Lung (tissue), 12 donors: ENCODE measurements around the gene MYH6. TPM values are rescaled to one million over a fixed set of nuclear protein-coding genes. Genes with fewer than 3 reads are reported as not detected.
"Not testable (repeated sequence)": the region's sequence is repeated elsewhere in the genome, so short reads cannot be mapped to it uniquely, and the experiment has no call there.

Experiments
- ATAC-seq: fragments of 200-7000 bp; cut with Tn5 transposase; one replicate; pipeline ENCODE4 v1.9.1; 2020; ENCODE audit warnings: moderate number of reproducible peaks; ENCODE audit not compliant: insufficient read depth, low FRiP score
- DNase-seq, 3 donors: peaks; one replicate each; pipeline ENCODE4 v3.0.0-alpha.2; 2013 to 2017
- H3K27ac ChIP-seq, 2 donors: one replicate each; pipeline ENCODE4 v1.5.1; 2013; ENCODE audit warnings: mild to moderate bottlenecking in 2 of 2, moderate library complexity in 2 of 2, control low read depth in 1 of 2, inconsistent platforms in 1 of 2, low read depth in 1 of 2, low read length in 1 of 2
- H3K27me3 ChIP-seq, 3 donors: one replicate each; pipeline ENCODE4 v1.5.1; 2013; ENCODE audit warnings: low read length in 2 of 3; ENCODE audit not compliant: control insufficient read depth in 3 of 3, insufficient read depth in 3 of 3
- H3K36me3 ChIP-seq, 4 donors: one replicate each; pipeline ENCODE4 v1.5.1; 2013; ENCODE audit warnings: low read length in 4 of 4, mild to moderate bottlenecking in 1 of 4, moderate library complexity in 1 of 4; ENCODE audit not compliant: control insufficient read depth in 4 of 4, insufficient read depth in 4 of 4
- H3K4me1 ChIP-seq, 5 donors: one replicate each; pipeline ENCODE4 v1.5.1; 2013; ENCODE audit warnings: low read length in 5 of 5, mild to moderate bottlenecking in 2 of 5, moderate library complexity in 1 of 5; ENCODE audit not compliant: control insufficient read depth in 5 of 5, insufficient read depth in 5 of 5
- H3K4me3 ChIP-seq: one replicate; pipeline ENCODE4 v1.5.1; 2013; ENCODE audit warnings: mild to moderate bottlenecking, control low read depth, moderate library complexity
- H3K9ac ChIP-seq, 2 donors: one replicate each; pipeline ENCODE4 v1.5.1; 2013; ENCODE audit warnings: low read length in 2 of 2, control low read depth in 1 of 2; ENCODE audit not compliant: insufficient read depth in 1 of 2
- H3K9me3 ChIP-seq, 4 donors: one replicate each; pipeline ENCODE4 v1.5.1; 2013; ENCODE audit warnings: low read length in 3 of 4, mild to moderate bottlenecking in 1 of 4, moderate library complexity in 1 of 4; ENCODE audit not compliant: control insufficient read depth in 4 of 4, insufficient read depth in 3 of 4
- CTCF ChIP-seq: IDR thresholded peaks from 2 replicates; pipeline ENCODE4 v1.5.1; 2012; ENCODE audit warnings: mild to moderate bottlenecking; ENCODE audit errors: control extremely low read depth, extremely low read depth
- WGBS, 2 donors: extraction: QIAGEN DNeasy Blood & Tissue Kit; methylation state at CpG; one replicate each; pipeline ENCODE4 v1.1.7; 2013; 5-methylcytosine and 5-hydroxymethylcytosine counted together
- polyA plus RNA-seq, 2 donors: library from polyadenylated mRNA; stranded (reverse); fragments of 200-250 nt; gene quantifications; one replicate each; pipeline ENCODE4 v1.2.1, GENCODE V29; 2013
- total RNA-seq, 2 donors: library from RNA; depleted of rRNA in 1 of 2; stranded (reverse); fragments of >200 nt in 1 of 2; gene quantifications; one replicate each; pipeline ENCODE4 v1.2.1, GENCODE V29; 2014 to 2021
- donor health status: control.
- donor health status: control.
- donor health status: Bipolar disorder and iron deficiency.
- donor health status: healthy.
- donor health status: DM: yes; HTN: yes; CAD: no.

The MYH6 gene
- total and polyA plus RNA-seq, 4 donors: 0.25 to 7.1 (median 0.28) TPM; not detected in 1

- ATAC-seq (no peak), DNase-seq (no peak)
- TF ChIP-seq CTCF: no peak
- 89 to 93% methylated on average over 13 of the region's 13 CpGs for WGBS, 2 donors
- H3K9me3 ChIP-seq: peaks cover 0 to 2% (median 0%) of the 10 kb centered on the region in 4 donors
- no peaks in the 10 kb centered on the region for H3K36me3 ChIP-seq
- no peak overlapping the region for H3K9ac ChIP-seq
- H3K27me3 ChIP-seq: peaks cover 0 to 3% (median 0%) of the 10 kb centered on the region in 3 donors
- H3K4me1 ChIP-seq: no peaks in the 10 kb centered on the region
- peak overlapping the region in 1 of 2 donors; percentile 21 for H3K27ac ChIP-seq
- no peak overlapping the region for H3K4me3 ChIP-seq
Observed at GRCh38 chr14:23428686-23429495, 20.8 kb upstream of the MYH6 start.

GRCh38 chr14:23425798-23426197 is 17.7 kb upstream of the MYH6 start:
- ATAC-seq, H3K4me3 ChIP-seq, DNase-seq, H3K9ac ChIP-seq, H3K4me1 ChIP-seq, H3K9me3 ChIP-seq, H3K36me3 ChIP-seq, H3K27me3 ChIP-seq: not testable (repeated sequence)
- 80 to 86% methylated on average over 6 of the region's 6 CpGs for WGBS, 2 donors
- peak overlapping the region in 1 of 2 donors; percentile 38 for H3K27ac ChIP-seq

GRCh38 chr14:23425169-23425568 is 17.1 kb upstream of the MYH6 start:
- DNase-seq (no peak), ATAC-seq (no peak)
- Histone ChIP-seq H3K27me3 (peaks cover 0 to 3% (median 0%) of the 10 kb centered on the region in 3 donors), H3K9me3 (peaks cover 0 to 2% (median 0%) of the 10 kb centered on the region in 4 donors), H3K9ac (no peak overlapping the region), H3K27ac (peak overlapping the region in 1 of 2 donors; percentile 38), H3K4me3 (no peak overlapping the region), H3K4me1 (no peaks in the 10 kb centered on the region), H3K36me3 (no peaks in the 10 kb centered on the region)
- no peak for TF ChIP-seq CTCF
- WGBS, 2 donors: 75 to 86% methylated on average over 10 of the region's 10 CpGs

GRCh38 chr14:23423657-23424056 is 15.6 kb upstream of the MYH6 start:
- WGBS, 2 donors: 87 to 91% methylated on average over 6 of the region's 6 CpGs
- no peak overlapping the region for H3K9ac ChIP-seq
- TF ChIP-seq CTCF: no peak

More at GRCh38 chr14:23423657-23424056, 15.6 kb upstream of the MYH6 start:
- Histone ChIP-seq H3K9me3 (peaks cover 0 to 2% (median 0%) of the 10 kb centered on the region in 4 donors), H3K4me1 (no peaks in the 10 kb centered on the region), H3K27me3 (peaks cover 0 to 3% (median 0%) of the 10 kb centered on the region in 3 donors), H3K36me3 (no peaks in the 10 kb centered on the region), H3K4me3 (no peak overlapping the region), H3K27ac (peak overlapping the region in 1 of 2 donors; percentile 64)
- DNase-seq (no peak), ATAC-seq (no peak)
